ENCODE results near the gene MYL11. TPM values are rescaled to one million over a fixed set of nuclear protein-coding genes. Genes with fewer than 3 reads are reported as not detected.

The MYL11 gene
- total RNA-seq, 4 donors from 2014 or later: not detected

DNA sequence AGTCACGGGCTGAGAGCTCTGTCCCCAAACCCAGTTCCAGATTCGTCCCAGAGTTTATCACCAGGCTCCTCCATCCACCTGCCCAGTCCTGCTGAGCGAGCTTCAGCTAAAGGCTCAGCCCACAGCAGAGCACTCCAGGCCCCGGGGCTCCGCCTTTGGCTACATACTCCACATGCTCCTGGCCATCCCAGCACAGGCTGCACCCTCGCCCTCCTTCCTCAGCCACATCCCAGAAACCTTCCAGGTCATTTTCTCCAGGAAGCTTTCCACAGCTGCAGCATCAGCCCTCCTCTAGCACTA is 14.8 kb upstream of the MYL11 start:
- no peak for TF ChIP-seq CTCF (IDR thresholded peaks at IDR 0.05)
- no peak for DNase-seq (ENCODE audit: low spot score)
- no peak for ATAC-seq (ENCODE audit: low FRiP score)

DNA sequence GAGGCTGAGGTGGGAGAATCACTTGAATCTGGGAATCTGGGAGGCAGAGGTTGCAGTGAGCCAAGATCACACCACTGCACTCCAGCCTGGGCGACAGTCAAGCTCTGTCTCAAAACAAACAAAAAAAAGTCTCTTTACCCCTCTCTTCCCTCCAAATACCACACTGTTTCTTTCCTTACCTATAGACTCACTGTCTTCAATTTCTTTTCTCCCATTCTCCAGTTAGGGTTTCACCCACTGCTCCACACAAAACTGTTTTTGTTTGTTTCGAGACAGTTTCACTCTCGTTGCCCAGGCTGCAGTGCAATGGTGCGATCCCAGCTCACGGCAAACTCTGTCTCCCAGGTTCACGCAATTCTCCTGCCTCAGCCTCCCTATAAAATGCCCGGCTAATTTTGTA is 13.4 kb upstream of the MYL11 start:
- ATAC-seq (ENCODE audit: low FRiP score) (no peak), DNase-seq (ENCODE audit: low spot score) (no peak)
- no peak for TF ChIP-seq CTCF (IDR thresholded peaks at IDR 0.05)

DNA sequence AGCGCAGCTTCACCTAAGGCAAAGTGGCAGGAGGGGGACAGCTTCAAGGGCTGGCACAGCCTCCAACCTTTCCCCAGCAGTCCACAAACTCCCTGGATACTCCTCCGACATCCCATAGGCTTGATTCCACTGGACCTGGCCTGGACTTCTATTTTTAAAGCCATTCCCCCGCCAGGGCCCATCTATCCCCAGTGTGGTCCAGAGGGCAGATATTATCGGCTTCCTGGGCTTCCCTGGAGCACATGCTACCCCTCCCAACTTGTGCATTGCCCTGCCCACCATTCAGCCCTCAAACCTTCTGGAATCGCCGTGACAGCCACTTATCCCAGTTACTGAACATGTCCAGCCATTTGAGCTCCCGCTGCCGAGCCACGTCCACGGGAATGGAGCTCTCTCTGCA is 9.4 kb upstream of the MYL11 start:
- no peak for TF ChIP-seq CTCF (IDR thresholded peaks at IDR 0.05)
- no peak for ATAC-seq (ENCODE audit: low FRiP score)
- no peak for DNase-seq (ENCODE audit: low spot score)

- no peak for TF ChIP-seq CTCF (IDR thresholded peaks at IDR 0.05)
- ATAC-seq (ENCODE audit: low FRiP score) (no peak), DNase-seq (ENCODE audit: low spot score) (no peak)
These were observed 8.1 kb upstream of the MYL11 start for GRCh38 chr16:30366511-30366910.

- DNase-seq (ENCODE audit: low spot score) (no peak), ATAC-seq (ENCODE audit: low FRiP score) (no peak)
- no peak for TF ChIP-seq CTCF (IDR thresholded peaks at IDR 0.05)
These were observed 7.1 kb upstream of the MYL11 start for GRCh38 chr16:30367349-30368009.

GRCh38 chr16:30368122-30368791 is 6.3 kb upstream of the MYL11 start:
- ATAC-seq (ENCODE audit: low FRiP score): peak; percentile 44
- DNase-seq (ENCODE audit: low spot score): no peak
- no peak for TF ChIP-seq CTCF (IDR thresholded peaks at IDR 0.05)

GRCh38 chr16:30368792-30369090 is 5.9 kb upstream of the MYL11 start:
- no peak for DNase-seq (ENCODE audit: low spot score)
- TF ChIP-seq CTCF (IDR thresholded peaks at IDR 0.05): no peak
- ATAC-seq (ENCODE audit: low FRiP score): no peak

Measured in omental fat pad (tissue), 4 donors.